Keratinocyte (primary cell): ENCODE data around the gene SACM1L.

Experiments used
- CTCF ChIP-seq, 3 experiments: IDR thresholded peaks in 1 of 3; conservative IDR thresholded peaks in 1 of 3; optimal IDR thresholded peaks in 1 of 3; 2 replicates in 2 of 3; 3 replicates in 1 of 3; pipeline versions ENCODE3 to v1.5.1; 2011; ENCODE audit warnings: low read length in 3 of 3, mild to moderate bottlenecking in 3 of 3, moderate library complexity in 2 of 3, control low read depth in 1 of 3, inconsistent platforms in 1 of 3; ENCODE audit not compliant: insufficient read depth in 2 of 3; ENCODE audit errors: extremely low read depth in 1 of 3
- EZH2 ChIP-seq: IDR thresholded peaks from one replicate; pipeline ENCODE4 v1.6.1; 2012; ENCODE audit warnings: inconsistent platforms, mild to moderate bottlenecking, low read length, moderate library complexity

GRCh38 chr3:45762647-45763302 lies 73.6 kb downstream of the SACM1L start:
- TF ChIP-seq CTCF (optimal IDR thresholded peaks at IDR 0.05 in 1 of 3, IDR thresholded peaks at IDR 0.05 in 1 of 3, conservative IDR thresholded peaks at IDR 0.05 in 1 of 3; ENCODE audit: extremely low read depth in 1 of 3, insufficient read depth in 2 of 3, low read length in 3 of 3) (no peak), EZH2 (no peak)
